Activated CD8-positive, alpha-beta memory T cell treated with anti-CD3 and anti-CD28 coated beads for 1 hour (primary cell): ENCODE results near the gene TSC1.
"Not testable (repeated sequence)": the region's sequence is repeated elsewhere in the genome, so short reads cannot be mapped to it uniquely, and the experiment has no call there.

Source experiments
- DNase-seq, 2 donors: peaks; one replicate each; pipeline ENCODE4 v3.0.0-alpha.2; 2020; ENCODE audit warnings: low read depth in 1 of 2; ENCODE audit errors: extremely low read depth in 1 of 2

Gene TSC1

GRCh38 chr9:132978112-132978450 lies 33.7 kb upstream of the TSC1 start:
- no peak for DNase-seq

DNA sequence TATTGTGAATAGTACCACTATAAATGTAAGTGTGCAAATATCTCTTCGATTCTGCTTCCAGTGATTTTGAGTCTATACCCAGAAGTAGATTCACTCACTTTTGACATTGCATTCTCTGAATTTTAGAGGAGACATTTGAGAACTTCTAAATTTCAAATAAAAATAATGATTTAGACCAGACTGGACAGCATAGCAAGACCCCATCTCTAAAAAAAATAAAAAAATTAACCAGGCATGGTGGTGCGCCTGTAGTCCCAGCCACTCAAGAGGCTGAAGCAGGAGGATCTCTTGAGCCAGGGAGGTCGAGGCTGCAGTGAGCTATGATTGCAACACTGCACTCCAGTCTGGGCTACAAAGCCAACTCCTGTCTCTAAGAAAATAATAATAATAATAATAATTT lies 32.2 kb upstream of the TSC1 start:
- no peak for DNase-seq

DNA sequence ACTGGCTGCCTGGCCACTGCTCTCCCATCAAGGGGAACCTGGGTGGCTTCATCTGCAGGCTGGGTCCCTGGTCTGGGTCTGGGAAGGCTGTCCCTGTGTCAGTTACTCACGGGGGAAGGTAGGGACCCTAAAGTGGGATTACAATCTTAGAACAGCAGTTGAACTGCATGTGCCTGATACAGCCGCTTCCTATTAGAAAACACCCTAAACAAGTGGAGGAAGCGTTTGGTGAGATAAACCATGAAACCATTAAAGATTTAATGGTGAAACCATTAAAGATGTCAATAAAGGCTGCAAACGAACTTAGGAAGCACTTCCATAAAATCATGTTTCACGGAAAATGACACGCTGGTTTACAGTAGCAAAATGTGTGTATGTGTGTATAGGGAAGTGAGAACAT lies 31.5 kb upstream of the TSC1 start:
- DNase-seq = no peak

GRCh38 chr9:132973713-132974112 lies 29.3 kb upstream of the TSC1 start:
- DNase-seq = no peak

DNA sequence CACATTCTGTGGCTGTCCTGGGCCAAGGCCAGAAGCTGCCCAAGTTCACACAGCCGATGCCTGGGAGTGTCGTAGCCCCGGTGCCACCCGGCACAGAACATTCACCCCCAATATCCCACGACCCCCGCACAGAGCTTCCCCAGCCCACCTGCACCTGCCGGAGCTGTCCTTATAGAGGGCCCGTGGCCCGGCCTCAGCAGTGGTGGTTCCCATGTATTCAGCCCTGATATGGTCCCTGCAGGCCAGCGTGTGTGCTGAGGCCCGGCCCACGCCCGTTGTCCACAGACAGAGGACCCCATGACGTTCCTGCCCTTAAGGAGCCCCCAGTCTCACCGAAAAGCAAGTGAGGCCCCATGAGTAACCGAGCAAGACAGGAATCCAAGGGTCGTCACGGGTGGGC lies 28.8 kb upstream of the TSC1 start:
- no peak for DNase-seq

DNA sequence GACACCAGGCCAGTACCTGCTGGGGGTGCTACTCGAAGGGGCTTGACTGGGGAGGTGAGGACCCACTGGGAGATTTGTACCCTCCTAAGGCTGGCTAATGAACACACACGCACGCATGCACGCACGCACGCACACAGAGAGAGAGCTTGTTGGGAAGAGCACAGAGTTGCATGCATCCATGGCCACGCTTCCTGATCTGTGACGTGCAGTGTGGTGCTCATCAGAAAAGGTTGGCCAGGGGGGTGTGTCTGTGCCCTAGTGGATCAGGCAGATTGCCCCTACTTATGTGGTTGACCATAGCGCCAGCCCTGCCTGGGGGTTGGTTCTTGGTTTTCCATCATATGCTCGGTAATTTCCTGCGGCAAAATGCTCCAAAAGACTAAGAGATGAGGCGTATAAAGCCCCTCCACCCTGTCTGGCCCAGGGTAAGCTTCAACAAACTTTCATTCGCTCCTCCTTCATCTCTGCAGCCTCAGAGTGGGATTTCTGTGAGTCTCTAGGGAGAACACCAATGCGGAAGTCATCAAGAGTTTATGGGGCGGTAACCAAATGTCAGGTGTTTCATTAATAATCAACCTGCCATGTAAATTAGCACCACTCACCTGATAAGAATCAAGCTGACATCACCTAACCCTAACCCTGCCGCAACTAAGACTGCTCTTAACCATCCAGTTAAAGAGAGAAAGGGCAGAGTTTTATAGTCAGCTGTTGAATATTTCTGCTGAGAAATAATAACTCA lies 26.1 kb upstream of the TSC1 start:
- DNase-seq = no peak

GRCh38 chr9:132969783-132970182 lies 25.4 kb upstream of the TSC1 start:
- DNase-seq = no peak

- not testable (repeated sequence) for DNase-seq
Observed at GRCh38 chr9:132967908-132968307, 23.5 kb upstream of the TSC1 start.

GRCh38 chr9:132965478-132965877 lies 21.1 kb upstream of the TSC1 start:
- no peak for DNase-seq

GRCh38 chr9:132961002-132961401 lies 16.6 kb upstream of the TSC1 start:
- DNase-seq = no peak

- no peak for DNase-seq
Observed at GRCh38 chr9:132957805-132958204, 13.4 kb upstream of the TSC1 start.

DNA sequence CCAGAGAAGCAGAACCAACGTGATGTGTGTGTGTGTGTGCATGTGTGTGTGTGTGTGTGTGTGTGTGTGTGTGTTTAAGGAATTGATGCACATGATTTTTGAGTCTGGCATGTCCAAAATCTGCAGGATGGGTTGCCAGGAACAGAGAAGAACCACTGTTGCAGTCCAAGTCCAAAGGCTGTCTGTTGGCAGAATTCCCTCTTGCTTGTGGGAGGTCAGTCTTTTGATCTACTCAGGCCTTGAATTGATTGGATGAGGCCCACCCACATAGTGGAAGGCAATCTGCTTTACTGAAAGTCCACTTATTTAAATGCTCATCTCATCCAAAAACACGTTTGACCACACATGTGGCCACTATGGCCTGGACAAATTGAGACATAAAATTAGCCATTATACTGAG lies 11.4 kb upstream of the TSC1 start:
- no peak for DNase-seq

- DNase-seq = no peak
Observed at GRCh38 chr9:132955123-132955522, 10.7 kb upstream of the TSC1 start.

- no peak for DNase-seq
Observed at GRCh38 chr9:132949709-132950108, 5.3 kb upstream of the TSC1 start.

DNA sequence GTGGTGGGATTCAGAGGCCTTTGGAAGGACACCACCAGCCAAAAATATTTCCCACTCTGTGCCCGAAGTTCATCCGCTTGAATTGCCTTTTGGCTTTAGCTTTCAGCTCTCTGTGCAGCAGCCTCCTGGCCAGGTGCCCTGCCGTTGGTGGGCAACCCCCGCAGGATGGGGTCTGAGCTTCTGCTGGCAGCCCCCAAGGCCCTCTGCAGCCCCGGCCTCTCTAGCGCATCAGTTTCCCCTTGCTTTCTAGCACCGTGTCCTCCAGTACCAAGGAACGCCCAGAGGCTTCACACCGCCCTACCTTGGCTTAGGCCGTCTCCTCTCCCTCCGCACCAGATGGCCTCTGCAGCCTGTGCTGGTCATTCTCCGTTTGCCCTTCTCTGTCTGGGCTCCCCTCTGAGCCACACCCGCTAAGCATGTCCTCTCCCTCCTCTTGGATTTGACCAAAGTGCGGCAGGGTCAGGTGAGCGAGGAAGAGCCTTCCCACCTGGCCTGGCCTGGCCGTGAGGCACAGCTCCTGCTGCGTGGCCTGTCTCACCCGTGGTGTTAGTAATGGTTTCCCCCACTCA lies 4.2 kb upstream of the TSC1 start:
- DNase-seq = no peak

- DNase-seq = no peak
Observed at GRCh38 chr9:132947756-132948155, 3.3 kb upstream of the TSC1 start.

DNA sequence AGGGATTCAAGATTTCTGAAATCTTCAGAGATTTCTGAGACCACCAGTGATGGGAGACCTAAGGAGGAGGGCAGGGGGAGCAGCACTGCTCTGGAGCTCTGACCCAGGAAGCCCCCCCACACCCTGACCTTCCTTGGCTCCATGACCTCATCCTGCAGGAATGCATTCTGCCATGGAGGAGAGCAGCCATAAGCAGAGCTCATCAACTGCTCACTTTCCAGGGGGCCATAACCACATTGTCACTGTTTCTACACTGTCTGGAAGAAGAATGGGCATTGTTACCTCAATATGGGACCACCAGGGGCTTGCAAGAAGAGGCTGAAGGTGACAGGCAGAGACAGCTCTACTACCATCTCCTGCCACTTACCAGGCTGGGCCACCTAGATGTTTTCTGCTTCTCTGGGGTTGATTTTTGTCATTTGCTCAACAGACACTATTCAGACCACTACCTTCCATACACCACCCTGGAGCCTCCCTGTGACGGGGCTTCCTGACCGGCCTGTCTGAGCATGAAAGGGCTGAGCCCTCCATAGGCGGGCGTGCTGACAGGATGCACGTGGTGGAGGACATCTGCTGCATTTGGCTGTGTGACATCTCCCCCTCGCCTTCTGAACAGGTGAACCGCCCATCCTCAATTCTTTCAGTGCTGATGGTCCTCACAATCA lies 2.3 kb upstream of the TSC1 start:
- DNase-seq = no peak

- DNase-seq = no peak
Observed at GRCh38 chr9:132946211-132946610, 1.8 kb upstream of the TSC1 start.

GRCh38 chr9:132945186-132946130 lies 1.0 kb upstream of the TSC1 start:
- no peak for DNase-seq

- no peak for DNase-seq
Observed at GRCh38 chr9:132943651-132944293, 644 bp downstream of the TSC1 start.
